Panc1 (cell line): ENCODE results near the gene SCAMP1. TPM values are rescaled to one million over a fixed set of nuclear protein-coding genes. Genes with fewer than 3 reads are reported as not detected.
A peak's percentile ranks its signal among the peaks of the same experiment; 100 is the strongest.
"Not testable (repeated sequence)": the region's sequence is repeated elsewhere in the genome, so short reads cannot be mapped to it uniquely, and the experiment has no call there.

Experiments used
- ATAC-seq: fragments of 200-7000 bp; cut with Tn5 transposase; 2 replicates; pipeline ENCODE4 v1.9.1; 2020; ENCODE audit warnings: mild to moderate bottlenecking, moderate library complexity
- BruUV-seq: library from RNA; stranded (reverse); fragments of 400-500 nt; replicated peaks from 2 replicates; lab custom pipeline; 2021; lab: Mats Ljungman, UMichigan
- CTCF ChIA-PET: fragments of 300-600 bp; sonication (Branson Sonifier 250); formaldehyde crosslinking; loops from one replicate; lab custom pipeline; 2022; ENCODE audit warnings: antibody characterized with exemption; lab: Charles Lee
- POLR2A ChIA-PET: fragments of 300-600 bp; sonication (Branson Sonifier 250); formaldehyde crosslinking; loops from one replicate; lab custom pipeline; 2022; ENCODE audit warnings: antibody characterized with exemption; lab: Charles Lee
- DNase-seq: peaks from one replicate; pipeline ENCODE4 v3.0.0-alpha.2; 2010; ENCODE audit warnings: low read depth, low spot score
- H3K27ac ChIP-seq: 2 replicates; pipeline ENCODE4 v1.5.1; 2011; ENCODE audit warnings: mild to moderate bottlenecking, low read length, inconsistent platforms
- H3K27me3 ChIP-seq: fragments of 200-500 bp; sonication (Bioruptor generic); 2 replicates; pipeline ENCODE4 v1.6.0; 2014; ENCODE audit warnings: low read length, inconsistent platforms; ENCODE audit not compliant: control insufficient read depth, insufficient read depth
- H3K36me3 ChIP-seq: fragments of 200-500 bp; sonication (Bioruptor generic); 2 replicates; pipeline ENCODE4 v1.5.1; 2014; ENCODE audit warnings: inconsistent platforms, mild to moderate bottlenecking, low read length, moderate library complexity; ENCODE audit not compliant: control insufficient read depth, insufficient read depth
- H3K4me1 ChIP-seq: 2 replicates; pipeline ENCODE4 v1.5.1; 2011; ENCODE audit warnings: inconsistent platforms, mild to moderate bottlenecking, low read length, moderate library complexity; ENCODE audit not compliant: control insufficient read depth, insufficient read depth
- H3K4me3 ChIP-seq, 2 experiments: 2 replicates each; pipeline ENCODE4 v1.5.1; 2011 to 2012; ENCODE audit warnings: low read depth in 2 of 2, low read length in 2 of 2, mild to moderate bottlenecking in 2 of 2, inconsistent platforms in 1 of 2, moderate library complexity in 1 of 2
- H3K9me3 ChIP-seq: fragments of 200-500 bp; sonication (Bioruptor generic); 2 replicates; pipeline ENCODE4 v1.5.1; 2014; ENCODE audit warnings: low read depth, mild to moderate bottlenecking, inconsistent platforms, low read length, moderate library complexity; ENCODE audit not compliant: control insufficient read depth, insufficient read depth
- CTCF ChIP-seq: fragments of 450-650 bp; IDR thresholded peaks from 2 replicates; pipeline ENCODE4 v1.5.1; 2017; ENCODE audit warnings: mild to moderate bottlenecking
- POLR2AphosphoS5 ChIP-seq: IDR thresholded peaks from 2 replicates; pipeline ENCODE4 v1.6.1; 2012; ENCODE audit warnings: mild to moderate bottlenecking, low read depth, low read length, moderate library complexity
- REST ChIP-seq, 2 experiments: IDR thresholded peaks; 2 replicates each; pipeline ENCODE4 v1.6.1; 2011 to 2012; ENCODE audit warnings: low read depth in 2 of 2, control low read depth in 1 of 2, low read length in 1 of 2, mild to moderate bottlenecking in 1 of 2, moderate library complexity in 1 of 2; ENCODE audit not compliant: insufficient read depth in 1 of 2
- SIN3A ChIP-seq: IDR thresholded peaks from 2 replicates; pipeline ENCODE4 v1.6.1; 2012; ENCODE audit warnings: low read depth, mild to moderate bottlenecking, low read length, moderate library complexity, borderline replicate concordance; ENCODE audit not compliant: insufficient read depth
- TCF7L2 ChIP-seq: IDR thresholded peaks from 2 replicates; pipeline ENCODE4 v1.6.1; 2011; ENCODE audit warnings: mild to moderate bottlenecking, low read depth, low read length, inconsistent platforms
- in situ Hi-C: cut with HindIII; loops from 2 replicates; pipeline ENCODE4 v1.10.0; 2016; ENCODE audit warnings: low sequenced_read_pairs, low pct_unique_long_range_greater_than_20kb
- intact Hi-C: fragments of 100-400 bp; cut with micrococcal nuclease; formaldehyde crosslinking; loops from one replicate; pipeline ENCODE4 v1.10.0; 2022; ENCODE audit not compliant: unreplicated experiment
- total RNA-seq: library from RNA; stranded (reverse); gene quantifications from one replicate; pipeline ENCODE4 v1.2.1, GENCODE V29; 2021; ENCODE audit not compliant: unreplicated experiment

SCAMP1 gene
- total RNA-seq, 1 experiment from 2014 or later, result 51.3 TPM

GRCh38 chr5:78355561-78355960 lies 4.9 kb upstream of the SCAMP1 start:
- Histone ChIP-seq H3K27ac (no peak overlapping the region), H3K9me3 (no peaks in the 10 kb centered on the region), H3K36me3 (no peaks in the 10 kb centered on the region; the same call in none of the 2 replicates), H3K27me3 (no peaks in the 10 kb centered on the region), H3K4me1 (peaks cover 9% of the 10 kb centered on the region), H3K4me3 (no peak overlapping the region)
- ATAC-seq, result no peak
- in situ Hi-C loops, result no loop called here
- intact Hi-C loops, result no loop called here
- BruUV-seq, result no TSS peak
- TF ChIP-seq TCF7L2 (no peak), POLR2AphosphoS5 (no peak), REST (IDR thresholded peaks at IDR 0.05; ENCODE audit: insufficient read depth in 1 of 2, low read depth in 2 of 2, low read length in 1 of 2) (no peak), SIN3A (no peak), CTCF (no peak)
- POLR2A ChIA-PET, result no interaction called here
- no peak for DNase-seq
- CTCF ChIA-PET, result no interaction called here

- CTCF ChIA-PET, in situ Hi-C loops, ATAC-seq, intact Hi-C loops, BruUV-seq, DNase-seq, H3K9me3 ChIP-seq, H3K36me3 ChIP-seq, POLR2A ChIA-PET, H3K27me3 ChIP-seq: not testable (repeated sequence)
- Histone ChIP-seq H3K27ac (peak overlapping the region; percentile 95), H3K4me1 (peaks cover 24% of the 10 kb centered on the region), H3K4me3 (peak overlapping the region; percentile 97)
Observed at GRCh38 chr5:78359455-78359830, 974 bp upstream of the SCAMP1 start.

- no peaks in the 10 kb centered on the region for H3K9me3 ChIP-seq
- H3K4me1 ChIP-seq, result peaks cover 24% of the 10 kb centered on the region
- intact Hi-C loops (loop anchor here (2.0 to 10.0 kb wide), 2 partner anchors 66 to 104 kb away; partner anchors contain the start of gene AP3B1), in situ Hi-C loops (no loop called here)
- H3K27me3 ChIP-seq, result no peaks in the 10 kb centered on the region
- H3K27ac ChIP-seq, result peak overlapping the region; percentile 86
- no peak for ATAC-seq
- H3K36me3 ChIP-seq, result no peaks in the 10 kb centered on the region; the same call in none of the 2 replicates
- BruUV-seq, result no TSS peak
- H3K4me3 ChIP-seq, result peak overlapping the region; percentile 97
- TF ChIP-seq CTCF (0 out of 2 replicates have a peak, but pooled peaks have one; percentile 0), REST (IDR thresholded peaks at IDR 0.05; ENCODE audit: insufficient read depth in 1 of 2, low read depth in 2 of 2, low read length in 1 of 2) (no peak)
- DNase-seq, result no peak
- POLR2A ChIA-PET, result interaction anchor here (1.1 kb wide), 1 partner anchor 66 kb away, joined by 3 read pairs; the partner anchor contains the start of gene AP3B1
- CTCF ChIA-PET, result no interaction called here
Observed at GRCh38 chr5:78360674-78360923, 182 bp downstream of the SCAMP1 start.
